Non-pigmented ciliary epithelial cell (primary cell): Measurements from ENCODE around the gene CCDC144A.
A peak's percentile ranks its signal among the peaks of the same experiment; 100 is the strongest.
"Not testable (repeated sequence)": the region's sequence is repeated elsewhere in the genome, so short reads cannot be mapped to it uniquely, and the experiment has no call there.

ENCODE experiments used
- DNase-seq: peaks from one replicate; pipeline ENCODE4 v3.0.0-alpha.2; 2010; ENCODE audit warnings: low read depth

The CCDC144A gene

GRCh38 chr17:16757520-16757919, 67.5 kb downstream of the CCDC144A start:
- DNase-seq, result not testable (repeated sequence)

GRCh38 chr17:16758177-16758576, 68.1 kb downstream of the CCDC144A start:
- DNase-seq, result not testable (repeated sequence)

GRCh38 chr17:16768290-16769175, 78.5 kb downstream of the CCDC144A start:
- DNase-seq, result not testable (repeated sequence)

- not testable (repeated sequence) for DNase-seq
Measured at GRCh38 chr17:16772394-16773145, 82.5 kb downstream of the CCDC144A start.

- DNase-seq, result not testable (repeated sequence)
Measured at GRCh38 chr17:16773146-16773522, 83.1 kb downstream of the CCDC144A start.

GRCh38 chr17:16787851-16788250, 97.8 kb downstream of the CCDC144A start:
- not testable (repeated sequence) for DNase-seq

GRCh38 chr17:16788889-16789536, 99.0 kb downstream of the CCDC144A start:
- DNase-seq, result not testable (repeated sequence)

GRCh38 chr17:16789622-16790021, 99.6 kb downstream of the CCDC144A start:
- DNase-seq, result not testable (repeated sequence)

- DNase-seq, result not testable (repeated sequence)
Measured at GRCh38 chr17:16790313-16790871, 100.4 kb downstream of the CCDC144A start.

GRCh38 chr17:16794215-16794614, 104.2 kb downstream of the CCDC144A start:
- not testable (repeated sequence) for DNase-seq

- DNase-seq, result not testable (repeated sequence)
Measured at GRCh38 chr17:16795894-16796293, 105.9 kb downstream of the CCDC144A start.

GRCh38 chr17:16804851-16805250, 114.8 kb downstream of the CCDC144A start:
- DNase-seq, result not testable (repeated sequence)

- DNase-seq, result not testable (repeated sequence)
Measured at GRCh38 chr17:16806599-16806998, 116.6 kb downstream of the CCDC144A start.

- not testable (repeated sequence) for DNase-seq
Measured at GRCh38 chr17:16807620-16808019, 117.6 kb downstream of the CCDC144A start.

- DNase-seq, result not testable (repeated sequence)
Measured at GRCh38 chr17:16810236-16810635, 120.2 kb downstream of the CCDC144A start.

- DNase-seq, result peak; percentile 1
Measured at GRCh38 chr17:16812126-16812525, 122.1 kb downstream of the CCDC144A start.

- no peak for DNase-seq
Measured at GRCh38 chr17:16814439-16814838, 124.4 kb downstream of the CCDC144A start.

GRCh38 chr17:16817201-16817600, 127.2 kb downstream of the CCDC144A start:
- DNase-seq, result no peak

GRCh38 chr17:16817940-16818339, 127.9 kb downstream of the CCDC144A start:
- not testable (repeated sequence) for DNase-seq

- no peak for DNase-seq
Measured at GRCh38 chr17:16818340-16818739, 128.3 kb downstream of the CCDC144A start.

- no peak for DNase-seq
Measured at GRCh38 chr17:16818821-16819683, 129.0 kb downstream of the CCDC144A start.
